HUDEP-2 (cell line): ENCODE measurements around the gene INSYN2A.

ENCODE experiments used
- DNase-seq, 76 experiments: peaks; one replicate each; lab custom pipeline; 2025; ENCODE audit not compliant: unreplicated experiment in 76 of 76; lab: John Stamatoyannopoulos, UW

Gene INSYN2A, protein sequence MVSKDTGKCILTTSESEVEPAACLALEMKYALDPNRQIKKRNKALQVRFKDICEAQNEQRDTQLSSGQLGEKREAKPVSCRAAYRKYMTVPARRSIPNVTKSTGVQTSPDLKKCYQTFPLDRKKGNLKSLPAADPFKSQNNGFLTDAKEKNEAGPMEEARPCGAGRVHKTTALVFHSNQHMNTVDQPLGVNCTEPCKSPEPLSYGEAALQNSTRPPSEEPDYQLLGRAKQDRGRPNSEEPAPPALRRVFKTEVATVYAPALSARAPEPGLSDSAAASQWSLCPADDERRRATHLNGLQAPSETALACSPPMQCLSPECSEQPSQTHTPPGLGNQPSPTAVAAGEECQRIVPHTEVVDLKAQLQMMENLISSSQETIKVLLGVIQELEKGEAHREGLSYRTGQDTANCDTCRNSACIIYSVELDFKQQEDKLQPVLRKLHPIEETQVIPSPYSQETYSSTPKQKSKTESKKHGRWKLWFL

DNA sequence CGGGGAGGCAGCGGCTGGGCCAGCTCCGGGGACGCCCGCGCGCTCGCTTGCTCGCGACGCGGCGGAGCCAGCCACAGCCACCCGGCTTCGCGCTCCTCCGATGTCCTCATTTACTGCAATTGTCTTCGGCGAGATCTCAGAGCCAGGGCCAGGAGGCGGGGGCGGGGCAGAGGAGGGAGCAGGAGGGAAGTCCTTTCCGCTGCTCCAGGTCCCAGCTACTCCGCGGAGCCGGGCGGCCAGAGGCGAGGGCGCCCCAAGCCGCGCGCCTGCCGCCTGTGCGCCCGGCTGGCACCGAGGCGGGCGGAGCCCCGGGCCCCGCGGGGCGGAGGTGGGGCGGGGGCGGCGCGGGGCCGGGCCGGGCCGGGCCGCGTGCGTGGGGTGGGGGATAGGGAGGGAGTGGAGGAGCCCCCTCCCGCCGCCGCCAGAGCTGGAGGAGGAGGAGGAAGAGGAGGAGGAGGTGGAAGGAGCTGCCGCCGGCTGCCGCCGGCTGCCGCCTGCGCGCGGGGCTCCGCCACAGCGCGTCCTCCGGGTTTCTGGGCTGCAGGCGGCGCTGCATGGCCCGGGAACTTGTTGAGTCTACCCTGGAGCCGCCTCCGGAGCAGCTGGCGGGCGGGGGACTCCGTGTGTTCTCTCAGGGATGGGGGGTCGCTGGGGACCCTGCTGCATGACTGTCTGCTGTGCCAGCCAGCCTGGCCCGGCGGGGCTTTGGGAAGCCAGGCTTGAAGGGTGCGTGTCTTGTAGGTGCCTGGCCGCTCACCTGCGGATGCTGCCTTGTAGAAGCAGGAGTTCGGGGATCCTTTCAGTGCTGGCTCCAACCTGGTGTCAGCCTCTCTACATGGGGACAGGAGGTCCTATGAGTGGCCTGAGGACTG, at the start of gene INSYN2A:
TSS of gene INSYN2A (minus strand) at position 310 of the 872 bp plus-strand sequence. CDS start 20,196 bp downstream, outside the sequence.
- DNase-seq = no peak

DNA sequence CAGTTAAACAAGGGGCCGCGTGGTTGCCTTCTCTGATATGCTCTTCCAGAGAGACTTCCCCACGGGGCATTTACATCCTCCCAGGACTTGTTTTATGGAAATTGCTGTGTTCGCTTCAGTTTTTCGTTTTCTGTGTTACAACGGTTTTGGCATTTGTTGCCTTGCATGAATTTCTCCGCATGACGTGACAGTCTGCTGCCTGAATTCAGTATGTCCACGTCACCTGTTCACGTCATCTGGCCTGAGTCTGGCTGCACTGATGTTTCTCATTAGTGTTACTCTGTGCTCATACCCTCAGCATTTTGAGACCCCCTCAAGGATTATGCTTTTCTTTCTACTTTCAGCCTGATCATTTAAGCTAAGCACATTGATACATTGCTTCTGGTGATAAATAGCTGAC, 49.1 kb upstream of the INSYN2A start:
- no peak for DNase-seq

DNA sequence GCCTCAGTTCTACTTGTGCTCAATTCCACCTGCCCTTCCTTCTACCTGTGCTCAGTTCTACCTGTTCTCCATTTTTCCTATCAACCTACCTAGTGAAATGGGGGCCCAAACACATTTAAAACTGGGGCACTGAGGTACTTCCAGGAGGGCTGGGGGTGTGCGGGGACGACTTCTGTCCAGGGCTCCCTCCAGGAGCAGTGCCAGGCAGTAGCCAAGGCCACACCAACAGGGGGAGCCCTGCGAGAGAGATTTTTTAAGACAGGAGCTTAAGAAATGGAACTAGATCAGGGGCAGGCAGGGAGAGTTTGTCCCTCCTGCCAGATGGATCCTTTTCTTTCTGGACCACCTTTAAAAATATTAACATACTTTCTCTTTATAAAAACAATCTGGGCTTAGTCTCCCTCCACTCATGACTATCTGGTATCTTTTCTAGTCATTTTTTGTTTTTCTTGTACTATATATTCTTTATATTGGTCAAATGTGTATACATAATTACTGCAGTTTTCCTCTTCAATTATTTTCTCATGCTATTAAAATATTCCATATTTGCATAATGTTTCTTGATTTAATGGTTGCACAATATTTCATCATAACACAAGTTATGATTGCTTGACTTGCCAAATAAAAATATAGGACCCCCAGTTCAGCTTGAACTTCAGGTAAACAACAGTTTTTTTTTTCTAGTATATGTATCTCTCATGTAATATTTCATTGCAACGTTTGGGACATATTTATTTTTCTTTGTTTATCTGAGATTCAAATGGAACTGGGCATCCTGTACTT, 47.3 kb upstream of the INSYN2A start:
- DNase-seq = peak in 22 of 76 experiments; percentile 0 to 18 (median 5)

DNA sequence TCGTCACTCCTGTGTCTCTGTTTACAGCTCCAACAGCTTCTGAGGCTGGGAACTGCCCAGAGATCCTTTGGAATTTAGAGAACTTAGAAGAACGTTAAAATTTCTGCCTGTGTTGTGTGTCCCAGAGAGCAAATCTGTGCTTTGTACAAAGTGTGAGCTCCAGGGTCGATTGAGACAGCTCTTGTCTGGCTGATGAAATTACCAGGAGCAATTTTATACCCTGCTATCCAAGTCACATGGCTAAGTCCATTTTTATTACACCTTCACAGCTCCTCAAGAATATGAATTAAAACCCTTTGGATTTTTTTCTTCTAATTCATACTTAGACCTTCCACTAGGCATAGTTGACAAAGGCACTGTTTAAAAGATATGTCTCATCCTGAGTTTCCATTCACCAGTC, 46.5 kb upstream of the INSYN2A start:
- DNase-seq = no peak

DNA sequence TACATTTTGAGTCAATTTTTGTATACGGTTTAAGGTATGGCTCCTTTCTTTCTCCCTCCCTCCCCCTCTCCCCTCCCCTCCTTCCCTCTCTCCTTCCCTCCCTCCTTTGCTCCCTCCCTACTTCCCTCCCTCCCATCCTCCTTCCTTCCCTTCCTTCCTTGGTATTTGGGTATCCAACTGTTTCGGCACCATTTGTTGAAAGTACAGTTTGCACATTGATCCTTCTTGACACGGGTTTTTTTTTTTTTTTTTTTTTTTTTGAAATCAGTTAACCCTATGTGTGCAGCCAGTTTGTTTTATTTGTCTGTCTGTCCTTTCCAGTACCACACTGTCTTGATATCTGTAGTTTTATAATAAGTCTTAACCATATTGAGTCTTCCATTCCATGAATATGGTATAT, 39.9 kb upstream of the INSYN2A start:
- no peak for DNase-seq

DNA sequence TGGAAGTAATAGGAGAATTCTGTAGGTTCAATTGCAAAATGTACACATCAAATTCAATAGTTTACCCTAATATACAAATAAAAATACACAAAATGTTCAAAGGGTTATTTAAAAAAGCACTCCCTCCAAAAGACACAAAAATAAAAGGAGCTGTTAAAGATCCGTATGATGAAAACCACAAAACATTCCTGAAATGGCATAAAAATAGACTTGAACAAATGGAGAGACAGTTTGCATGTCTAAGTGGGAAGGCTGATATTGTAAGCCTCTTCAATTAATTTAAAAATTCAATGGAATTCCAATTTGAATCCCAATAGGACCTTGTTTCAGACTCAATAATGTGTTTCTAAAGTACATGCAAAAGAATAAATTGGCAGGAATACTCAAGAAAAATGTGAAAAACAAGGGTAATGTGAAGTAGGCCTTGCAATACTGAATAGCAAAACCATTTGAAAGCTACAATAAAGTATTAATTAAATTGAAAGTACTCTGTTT, 38.0 kb upstream of the INSYN2A start:
- no peak for DNase-seq

DNA sequence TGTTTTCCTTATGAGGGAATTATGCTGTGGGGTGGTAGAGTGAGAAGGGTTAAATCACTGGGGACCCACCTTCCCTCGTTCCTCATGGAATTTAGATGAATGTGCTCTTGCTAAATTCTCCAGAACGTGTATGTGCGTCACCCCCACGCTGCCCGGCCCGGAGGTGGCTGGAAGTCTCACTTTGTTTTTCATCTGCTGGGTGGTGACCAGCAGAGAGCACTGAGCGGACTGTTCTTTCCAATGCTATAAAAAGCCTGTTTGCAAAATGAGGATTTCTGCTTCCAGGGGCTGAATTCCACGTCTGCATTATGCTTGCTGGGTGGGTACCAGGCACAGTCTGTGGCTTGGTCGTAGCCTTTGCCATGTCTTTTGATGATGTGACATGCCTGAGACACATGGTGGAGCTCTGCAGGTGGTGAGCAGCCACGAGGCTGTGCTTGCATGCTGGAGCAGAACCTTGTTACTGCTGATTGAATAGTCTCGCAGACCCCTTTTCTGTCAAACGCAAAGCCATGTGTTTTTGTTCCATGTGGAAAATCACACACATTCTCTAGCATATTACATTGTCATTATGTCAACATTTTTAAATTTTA, 31.9 kb upstream of the INSYN2A start:
- DNase-seq = peak in 1 of 76 experiments; percentile 0

DNA sequence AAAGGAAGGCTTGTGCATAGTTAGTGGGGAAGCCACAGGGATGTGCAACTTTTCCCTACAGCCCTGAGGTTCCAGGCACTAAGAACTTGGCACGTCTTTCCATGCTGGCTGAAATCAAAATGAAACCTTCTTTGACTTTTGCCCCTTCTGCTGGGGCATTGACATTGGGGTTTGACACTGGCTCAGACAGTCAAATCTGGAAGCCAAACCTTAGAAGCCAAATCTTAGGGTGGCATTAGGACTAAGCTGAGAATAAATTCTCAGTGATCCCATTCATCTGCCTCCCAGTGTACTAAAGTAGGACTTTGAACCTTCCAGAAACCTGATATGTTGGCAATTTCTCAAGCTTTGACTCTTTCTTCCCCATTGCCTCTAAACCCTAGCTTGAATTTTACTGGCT, 31.3 kb upstream of the INSYN2A start:
- DNase-seq = no peak

DNA sequence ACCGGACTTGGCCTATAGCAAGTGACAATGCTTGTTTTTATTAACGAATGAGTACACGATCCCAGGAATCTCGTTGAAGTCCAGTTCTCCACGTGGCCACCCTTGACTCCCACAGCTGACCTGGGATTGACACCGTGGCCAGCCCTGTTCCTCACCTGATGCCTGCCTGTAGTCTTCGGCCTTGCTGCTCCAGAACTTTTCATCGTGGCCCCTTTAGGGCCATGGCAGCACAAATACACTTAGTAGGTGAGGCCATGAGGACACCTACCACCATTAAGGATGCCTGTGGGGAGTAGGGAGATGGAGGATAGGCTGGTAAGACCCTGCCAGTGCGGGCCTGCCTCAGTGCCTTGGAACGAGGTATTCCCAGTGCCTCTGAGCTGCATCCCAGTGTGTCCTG, 30.6 kb upstream of the INSYN2A start:
- DNase-seq = no peak

DNA sequence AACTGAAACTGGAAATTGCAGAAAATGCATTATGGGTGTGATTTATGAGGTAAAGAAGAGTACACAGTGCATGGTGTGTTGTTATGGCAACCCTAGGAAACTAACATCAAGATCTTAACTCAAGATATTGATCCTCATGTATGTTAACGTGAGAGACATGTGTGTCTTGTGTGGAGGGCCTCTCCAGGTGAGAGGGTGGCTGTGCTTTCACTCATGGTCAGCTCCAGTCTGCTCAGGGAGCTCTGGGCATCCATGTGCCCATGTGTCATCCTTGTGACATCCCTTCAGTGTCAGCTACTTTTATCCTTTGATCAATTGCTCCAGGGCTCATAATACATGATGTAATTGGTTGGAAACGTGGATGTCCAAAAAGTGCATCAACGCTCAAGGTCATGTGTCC, 24.9 kb upstream of the INSYN2A start:
- no peak for DNase-seq

DNA sequence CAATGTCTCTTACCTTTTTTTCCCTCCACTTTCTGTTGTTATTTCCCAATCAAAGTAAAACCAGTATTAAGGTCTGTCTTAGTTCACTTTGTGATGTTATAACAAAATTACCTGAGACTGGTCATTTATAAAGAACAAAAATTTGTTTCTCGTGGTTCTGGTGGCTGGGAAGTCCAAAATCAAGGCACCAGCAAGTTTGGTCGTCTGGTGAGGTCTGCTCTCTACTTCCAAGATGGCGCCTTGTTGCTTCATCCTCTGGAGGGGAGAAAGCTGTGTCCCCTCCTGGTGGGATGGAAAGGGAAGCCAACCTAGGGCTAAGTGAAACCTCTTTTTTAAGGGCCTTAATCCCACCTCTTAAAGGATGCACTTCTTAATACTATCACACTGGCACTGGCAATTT, 22.3 kb upstream of the INSYN2A start:
- no peak for DNase-seq

DNA sequence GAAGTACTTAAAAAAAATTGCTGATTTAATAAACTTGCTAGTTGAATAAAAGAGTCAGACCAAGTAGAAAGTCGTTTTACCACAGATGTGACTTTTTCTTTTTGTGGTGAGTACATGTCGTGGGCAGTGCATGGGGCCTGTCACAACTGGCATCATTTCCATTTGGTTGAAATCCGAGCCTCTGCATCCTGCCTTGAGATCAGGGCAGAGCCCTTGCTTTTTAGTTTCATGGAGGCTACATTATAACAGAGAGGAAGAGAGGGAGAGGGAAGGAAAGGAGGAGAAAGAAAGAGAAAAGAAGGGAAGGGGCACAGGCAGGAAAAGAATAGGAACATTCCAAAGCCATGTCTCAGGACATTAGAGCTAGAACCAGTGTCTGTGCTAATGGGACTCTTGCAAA, 20.4 kb upstream of the INSYN2A start:
- no peak for DNase-seq

DNA sequence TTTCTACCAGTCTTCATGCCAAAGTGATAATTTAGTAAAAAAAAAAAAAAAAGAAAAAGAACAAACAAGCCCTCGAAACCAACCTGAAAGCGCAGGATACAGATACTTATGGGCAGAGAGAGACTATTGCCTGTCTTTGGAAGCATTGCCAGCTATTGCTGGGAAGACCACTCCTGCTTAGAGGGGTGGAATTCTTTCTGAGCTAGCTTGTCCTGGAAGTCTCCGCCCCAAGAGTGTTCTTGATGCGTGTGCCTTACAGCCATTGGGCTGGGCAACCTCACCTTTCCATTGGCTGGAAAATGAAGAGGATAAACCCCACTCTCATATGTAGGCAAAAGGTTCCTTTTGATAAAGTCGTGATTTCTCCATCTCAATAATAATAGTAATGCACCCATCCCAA, 19.9 kb upstream of the INSYN2A start:
- no peak for DNase-seq

DNA sequence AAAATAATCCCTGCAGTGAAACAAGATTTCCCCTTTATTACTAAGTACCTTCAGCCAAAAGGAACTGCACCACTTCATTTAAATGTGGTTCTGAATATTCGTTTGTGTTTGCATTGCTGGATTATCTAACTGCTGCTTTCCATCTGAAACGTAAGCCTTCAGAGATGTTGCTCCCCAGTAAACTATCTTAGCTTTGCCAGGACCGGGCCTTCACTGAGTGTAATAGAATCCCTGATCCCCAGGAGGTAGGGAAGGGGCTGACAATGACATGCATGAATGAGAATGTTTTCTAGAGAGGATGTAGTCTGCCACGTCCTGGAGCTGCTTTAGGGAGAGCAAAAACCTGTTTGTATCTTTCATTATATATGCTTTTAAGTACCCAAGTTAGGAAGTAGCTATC, 19.5 kb upstream of the INSYN2A start:
- no peak for DNase-seq

DNA sequence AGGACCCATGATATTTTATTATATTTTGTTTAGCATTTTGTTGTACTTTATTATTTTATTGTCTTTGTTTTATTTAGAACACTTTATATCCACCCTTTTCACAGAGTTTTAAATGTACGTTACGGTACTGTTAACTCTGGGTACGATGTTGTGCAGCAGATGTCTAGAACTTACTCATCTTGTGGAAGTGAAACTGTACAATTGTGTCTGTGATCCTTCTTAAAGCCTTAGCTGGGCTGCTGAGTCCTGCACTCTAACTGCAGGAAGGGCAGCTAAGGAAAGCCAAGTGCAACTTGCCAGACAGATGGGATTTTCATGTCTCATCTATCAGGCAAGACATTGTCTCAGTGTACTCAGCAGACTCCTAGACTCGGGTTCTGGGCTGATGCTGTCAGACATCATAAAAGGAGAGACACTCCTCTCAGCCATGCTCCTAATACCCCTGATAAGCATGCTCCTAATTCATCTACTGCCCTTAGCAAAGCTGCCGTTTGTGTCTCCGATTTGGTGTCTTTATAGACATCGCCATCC, 14.6 kb upstream of the INSYN2A start:
- DNase-seq = no peak

DNA sequence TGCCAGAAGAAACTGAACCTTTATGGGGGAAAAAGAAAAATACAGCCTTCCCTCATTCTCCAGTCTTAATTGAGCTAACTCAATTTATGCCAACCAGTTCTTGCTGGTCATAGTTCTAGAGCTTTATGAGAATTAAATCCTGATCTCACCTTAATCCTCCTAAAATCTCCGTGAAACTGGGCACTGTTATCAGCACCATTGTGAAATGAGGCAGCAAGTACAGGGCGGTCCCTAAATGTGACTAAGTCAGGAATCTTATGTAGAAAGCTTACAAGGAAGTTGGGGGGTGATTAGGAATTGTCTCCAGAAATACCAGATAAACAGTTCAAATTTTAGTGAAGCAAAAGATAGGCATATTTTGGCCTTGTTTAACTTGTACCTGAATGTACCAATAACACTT, 10.7 kb upstream of the INSYN2A start:
- no peak for DNase-seq

DNA sequence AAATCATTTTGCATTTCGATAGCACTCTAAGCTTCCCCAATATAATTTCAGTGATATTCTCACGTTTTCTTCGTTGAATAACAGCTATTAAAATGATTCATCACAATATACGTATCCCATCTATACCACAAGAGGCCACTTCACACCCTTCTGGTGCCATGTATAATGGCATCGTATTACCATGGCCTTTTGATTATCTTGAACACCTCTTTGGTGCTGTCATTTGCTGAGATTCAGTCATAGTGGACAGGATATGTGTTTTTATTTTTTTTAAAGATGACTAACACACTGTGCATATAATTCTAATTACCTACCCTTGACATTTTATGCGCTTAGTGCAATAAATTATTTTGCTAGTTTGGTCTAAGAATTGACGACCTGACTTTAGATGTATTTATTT, 6.7 kb upstream of the INSYN2A start:
- no peak for DNase-seq

DNA sequence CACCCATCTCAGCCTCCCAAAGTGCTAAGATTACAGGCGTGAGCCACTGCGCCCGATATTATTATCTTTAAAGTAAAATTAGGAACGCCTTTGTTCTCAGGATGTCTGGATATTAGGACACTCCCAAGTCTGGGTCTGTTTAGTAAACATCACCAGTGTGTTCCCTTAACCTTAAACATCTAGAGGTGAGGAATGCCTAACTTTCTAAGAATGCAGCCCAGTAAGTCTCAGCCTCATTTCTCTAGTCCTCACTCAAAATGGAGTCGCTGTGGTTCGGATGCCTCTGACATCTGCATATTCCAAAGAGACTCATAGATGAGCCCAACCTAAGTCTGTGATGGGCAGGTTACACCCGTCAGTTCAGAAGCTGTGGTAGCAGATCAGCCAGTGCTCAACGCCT, 4.3 kb upstream of the INSYN2A start:
- no peak for DNase-seq

DNA sequence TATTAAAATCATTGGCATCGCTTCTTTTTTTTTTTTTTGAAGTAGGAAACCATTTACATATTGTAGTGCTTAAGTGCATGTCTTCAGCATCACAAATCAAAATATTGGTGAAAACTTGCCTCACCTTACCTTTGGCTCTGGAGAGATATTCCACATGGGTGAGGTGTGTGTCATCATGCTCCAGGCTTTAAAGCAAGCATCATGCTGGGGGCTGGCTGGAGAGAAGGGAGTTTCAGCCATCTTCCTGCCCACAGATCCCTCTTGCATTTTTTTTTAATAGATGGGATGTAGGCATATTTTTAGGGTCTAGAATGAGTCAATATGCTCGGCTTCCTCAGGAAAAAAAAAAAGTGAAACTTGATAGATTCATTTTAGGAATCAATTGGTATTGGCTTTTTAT, 2.3 kb upstream of the INSYN2A start:
- DNase-seq = no peak

DNA sequence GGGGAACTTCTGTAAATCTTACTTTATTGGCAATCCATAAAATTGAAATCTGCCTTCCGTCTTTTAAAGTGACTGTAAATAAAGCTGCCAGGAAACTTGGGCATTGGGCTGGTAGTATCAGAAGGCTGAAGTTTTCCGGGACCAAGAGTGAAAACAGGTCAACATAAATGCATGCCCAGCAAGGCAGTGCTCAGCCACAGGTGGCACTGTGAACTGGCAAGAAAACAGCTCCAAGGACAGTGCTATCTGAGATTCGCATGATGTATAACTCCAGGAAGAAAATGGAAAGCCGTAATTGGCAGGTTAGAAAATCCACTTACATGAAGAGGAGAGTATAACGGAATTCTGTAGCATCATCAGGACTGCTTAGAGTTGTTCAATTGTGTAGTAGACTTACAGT, 1.9 kb upstream of the INSYN2A start:
- DNase-seq = peak in 1 of 76 experiments; percentile 1
